Femur (tissue), 1 donor: ENCODE measurements around the gene PHKA1.
A peak's percentile ranks its signal among the peaks of the same experiment; 100 is the strongest.
"Not testable (repeated sequence)": the region's sequence is repeated elsewhere in the genome, so short reads cannot be mapped to it uniquely, and the experiment has no call there.

ENCODE experiments used
- DNase-seq: peaks from one replicate; pipeline ENCODE4 v3.0.0-alpha.2; 2017

Gene PHKA1

GRCh38 chrX:72713599-72714477 lies at the start of gene PHKA1:
PHKA1 (minus strand) TSS chrX:72714306; CDS start chrX:72713880, 426 bp downstream.
- peak; percentile 24 for DNase-seq

GRCh38 chrX:72760454-72760853 lies 46.3 kb upstream of the PHKA1 start:
- DNase-seq = not testable (repeated sequence)

GRCh38 chrX:72748545-72748944 lies 34.4 kb upstream of the PHKA1 start:
- not testable (repeated sequence) for DNase-seq

- DNase-seq = not testable (repeated sequence)
Observed at GRCh38 chrX:72745546-72745945, 31.4 kb upstream of the PHKA1 start.

GRCh38 chrX:72735561-72735960 lies 21.5 kb upstream of the PHKA1 start:
- DNase-seq = no peak

GRCh38 chrX:72733636-72734035 lies 19.5 kb upstream of the PHKA1 start:
- not testable (repeated sequence) for DNase-seq

GRCh38 chrX:72727846-72728245 lies 13.7 kb upstream of the PHKA1 start:
- DNase-seq = no peak

- DNase-seq = no peak
Observed at GRCh38 chrX:72716766-72717165, 2.7 kb upstream of the PHKA1 start.

GRCh38 chrX:72715546-72715945 lies 1.4 kb upstream of the PHKA1 start:
- no peak for DNase-seq

GRCh38 chrX:72714478-72714916 lies 391 bp upstream of the PHKA1 start:
- DNase-seq = peak; percentile 73

- no peak for DNase-seq
Observed at GRCh38 chrX:72713130-72713529, 976 bp downstream of the PHKA1 start.

GRCh38 chrX:72712094-72712755 lies 1.9 kb downstream of the PHKA1 start:
- no peak for DNase-seq

- DNase-seq = no peak
Observed at GRCh38 chrX:72705814-72706213, 8.3 kb downstream of the PHKA1 start.

- DNase-seq = no peak
Observed at GRCh38 chrX:72705111-72705510, 9.0 kb downstream of the PHKA1 start.

GRCh38 chrX:72694170-72694569 lies 19.9 kb downstream of the PHKA1 start:
- DNase-seq = no peak

GRCh38 chrX:72693477-72693876 lies 20.6 kb downstream of the PHKA1 start:
- no peak for DNase-seq

- no peak for DNase-seq
Observed at GRCh38 chrX:72687396-72687795, 26.7 kb downstream of the PHKA1 start.

- DNase-seq = no peak
Observed at GRCh38 chrX:72685810-72686456, 28.2 kb downstream of the PHKA1 start.

- DNase-seq = no peak
Observed at GRCh38 chrX:72685018-72685417, 29.1 kb downstream of the PHKA1 start.

- no peak for DNase-seq
Observed at GRCh38 chrX:72683631-72684030, 30.5 kb downstream of the PHKA1 start.

- no peak for DNase-seq
Observed at GRCh38 chrX:72676465-72676864, 37.6 kb downstream of the PHKA1 start.

GRCh38 chrX:72673951-72674350 lies 40.2 kb downstream of the PHKA1 start:
- not testable (repeated sequence) for DNase-seq

GRCh38 chrX:72669508-72669907 lies 44.6 kb downstream of the PHKA1 start:
- DNase-seq = not testable (repeated sequence)

- DNase-seq = no peak
Observed at GRCh38 chrX:72666451-72666850, 47.7 kb downstream of the PHKA1 start.
